Measurements from ENCODE around the gene UBE2V1. TPM values are rescaled to one million over a fixed set of nuclear protein-coding genes. Genes with fewer than 3 reads are reported as not detected.

Gene UBE2V1
- total and polyA plus RNA-seq, 2 donors (not counting 1 experiment from before 2014, with no cell fraction given), result 69.2 to 158 TPM

DNA sequence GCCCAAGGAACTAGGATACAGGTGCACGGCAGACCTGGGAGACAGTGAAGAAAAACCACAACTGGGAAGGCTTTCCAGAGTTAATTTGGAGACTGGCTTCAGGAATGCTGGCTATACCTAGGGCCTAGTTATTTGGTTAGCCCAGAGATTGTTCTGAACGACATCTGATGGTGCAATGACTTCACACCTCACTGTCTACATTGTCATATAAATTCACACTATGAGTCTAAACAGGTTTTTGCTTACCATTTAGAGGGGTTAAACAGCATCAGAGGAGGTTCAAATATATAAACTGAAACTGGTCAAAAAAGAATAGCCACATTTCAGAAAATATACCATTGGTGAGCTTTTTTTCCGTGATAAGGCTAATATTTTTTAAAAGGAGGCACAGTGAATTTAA lies 16.7 kb downstream of the UBE2V1 start:
- intact Hi-C loops (cut with micrococcal nuclease), result no loop called here
- H3K4me1 Mint-ChIP-seq, result peaks cover 20% of the 10 kb centered on the region
- no peak overlapping the region for H3K27ac Mint-ChIP-seq

DNA sequence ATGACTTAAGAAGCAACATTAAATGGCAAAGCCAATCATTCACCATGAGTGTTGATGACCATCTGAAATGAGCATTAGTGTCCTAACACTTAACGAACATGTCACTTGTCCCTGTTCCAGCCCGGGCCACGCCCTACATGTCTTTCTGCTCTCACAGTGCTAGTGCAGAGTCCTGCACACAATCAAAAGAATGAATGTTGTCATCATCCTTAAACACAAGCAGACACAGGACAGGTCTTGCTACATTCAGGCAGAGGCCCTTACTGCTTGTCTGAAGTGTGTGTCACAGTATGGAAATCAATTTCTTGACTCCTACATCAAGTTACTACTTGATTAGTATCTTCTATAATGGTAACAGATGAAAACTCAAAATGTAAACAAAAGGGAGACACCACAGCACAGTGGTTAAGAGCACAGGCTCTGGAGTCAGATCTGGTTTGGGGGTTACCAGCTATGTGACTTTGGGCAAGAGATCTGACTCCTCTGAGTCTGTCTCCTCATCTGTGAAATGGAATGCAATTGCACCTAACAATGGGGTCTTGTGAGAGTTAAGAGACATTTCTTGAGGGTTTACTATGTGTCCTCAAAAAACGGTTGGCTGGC lies 17.4 kb downstream of the UBE2V1 start:
- WGBS (ENCODE audit: insufficient coverage), result 96% methylated on average over 4 of the region's 4 CpGs
- Histone ChIP-seq H3K27me3 (replicated peaks in 1 of 4; ENCODE audit: control extremely low read depth in 1 of 4, control insufficient read depth in 3 of 4, insufficient read depth in 4 of 4, low read length in 3 of 4) (no peaks in the 10 kb centered on the region), H3K36me3 (replicated peaks in 1 of 2; ENCODE audit: control extremely low read depth in 1 of 2, control insufficient read depth in 1 of 2, extremely low read depth in 1 of 2, insufficient read depth in 2 of 2, low read length in 1 of 2) (peaks cover 11 to 51% of the 10 kb centered on the region in 2 experiments), H3K27ac (ENCODE audit: low read length in 2 of 2) (no peak overlapping the region), H3K4me3 (ENCODE audit: control extremely low read depth in 1 of 5, extremely low read depth in 1 of 5, insufficient read depth in 1 of 5, low read depth in 2 of 5, low read length in 4 of 5) (no peak overlapping the region), H3K79me2 (ENCODE audit: control insufficient read depth, insufficient read depth, low read length) (peaks cover 83% of the 10 kb centered on the region), H3K4me2 (replicated peaks; ENCODE audit: low read depth, low read length, poor library complexity, severe bottlenecking) (no peak overlapping the region), H3K9me3 (ENCODE audit: control extremely low read depth in 1 of 3, control insufficient read depth in 2 of 3, insufficient read depth in 1 of 3, low read length in 2 of 3) (no peaks in the 10 kb centered on the region), H3K9ac (ENCODE audit: low read length) (no peak overlapping the region), H4K20me1 (ENCODE audit: control insufficient read depth, insufficient read depth, low read length, poor library complexity, severe bottlenecking) (peaks cover 79% of the 10 kb centered on the region), H2AFZ (ENCODE audit: insufficient read depth, low read depth, low read length, poor library complexity, severe bottlenecking) (no peak overlapping the region), H3K4me1 (ENCODE audit: control insufficient read depth in 2 of 2, insufficient read depth in 2 of 2, low read length in 2 of 2) (no peaks in the 10 kb centered on the region)
- no peak for DNase-seq
- Mint-ChIP-seq H3K27ac (no peak overlapping the region), H3K27me3 (no peaks in the 10 kb centered on the region), H3K4me1 (peaks cover 19% of the 10 kb centered on the region), H3K9me3 (ENCODE audit: insufficient read depth) (no peaks in the 10 kb centered on the region), H3K4me3 (no peak overlapping the region)
- TF ChIP-seq EZH2 (IDR thresholded peaks at IDR 0.05; ENCODE audit: borderline replicate concordance, insufficient read depth, low read depth, low read length, poor library complexity, severe bottlenecking), result no peak
- TF ChIP-seq, protein P1, sequence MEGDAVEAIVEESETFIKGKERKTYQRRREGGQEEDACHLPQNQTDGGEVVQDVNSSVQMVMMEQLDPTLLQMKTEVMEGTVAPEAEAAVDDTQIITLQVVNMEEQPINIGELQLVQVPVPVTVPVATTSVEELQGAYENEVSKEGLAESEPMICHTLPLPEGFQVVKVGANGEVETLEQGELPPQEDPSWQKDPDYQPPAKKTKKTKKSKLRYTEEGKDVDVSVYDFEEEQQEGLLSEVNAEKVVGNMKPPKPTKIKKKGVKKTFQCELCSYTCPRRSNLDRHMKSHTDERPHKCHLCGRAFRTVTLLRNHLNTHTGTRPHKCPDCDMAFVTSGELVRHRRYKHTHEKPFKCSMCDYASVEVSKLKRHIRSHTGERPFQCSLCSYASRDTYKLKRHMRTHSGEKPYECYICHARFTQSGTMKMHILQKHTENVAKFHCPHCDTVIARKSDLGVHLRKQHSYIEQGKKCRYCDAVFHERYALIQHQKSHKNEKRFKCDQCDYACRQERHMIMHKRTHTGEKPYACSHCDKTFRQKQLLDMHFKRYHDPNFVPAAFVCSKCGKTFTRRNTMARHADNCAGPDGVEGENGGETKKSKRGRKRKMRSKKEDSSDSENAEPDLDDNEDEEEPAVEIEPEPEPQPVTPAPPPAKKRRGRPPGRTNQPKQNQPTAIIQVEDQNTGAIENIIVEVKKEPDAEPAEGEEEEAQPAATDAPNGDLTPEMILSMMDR (IDR thresholded peaks at IDR 0.05), result no peak
- ChIA-PET CTCF (interaction anchor here (1.0 to 1.2 kb wide), 2 partner anchors 10 to 116 kb away, joined by 3 to 4 read pairs; no protein-coding TSS in a partner anchor), POLR2A (no interaction called here)
- intact Hi-C loops (cut with micrococcal nuclease), result no loop called here
- ATAC-seq (ENCODE audit: low read depth), result no peak

More for the DNA sequence above, 16.7 kb downstream of the UBE2V1 start:
- H3K27me3 ChIP-seq (replicated peaks in 1 of 4; ENCODE audit: control extremely low read depth in 1 of 4, control insufficient read depth in 3 of 4, insufficient read depth in 4 of 4, low read length in 3 of 4), result no peaks in the 10 kb centered on the region
- no peak overlapping the region for H3K4me3 Mint-ChIP-seq
- H3K9me3 Mint-ChIP-seq (ENCODE audit: insufficient read depth), result no peaks in the 10 kb centered on the region
- DNase-seq, result no peak
- peaks cover 9 to 49% of the 10 kb centered on the region in 2 experiments for H3K36me3 ChIP-seq (replicated peaks in 1 of 2; ENCODE audit: control extremely low read depth in 1 of 2, control insufficient read depth in 1 of 2, extremely low read depth in 1 of 2, insufficient read depth in 2 of 2, low read length in 1 of 2)
- CTCF ChIA-PET, result interaction anchor here (1.0 to 3.8 kb wide), 4 partner anchors 9 to 117 kb away, joined by 3 to 21 read pairs (median 8); no protein-coding TSS in a partner anchor
- no peak for TF ChIP-seq EZH2 (IDR thresholded peaks at IDR 0.05; ENCODE audit: borderline replicate concordance, insufficient read depth, low read depth, low read length, poor library complexity, severe bottlenecking)
- TF ChIP-seq, protein P1 (IDR thresholded peaks at IDR 0.05), result no peak
- POLR2A ChIA-PET, result no interaction called here
- no peak overlapping the region for H3K27ac ChIP-seq (ENCODE audit: low read length in 2 of 2)
- no peak overlapping the region for H3K4me2 ChIP-seq (replicated peaks; ENCODE audit: low read depth, low read length, poor library complexity, severe bottlenecking)
- H3K4me3 ChIP-seq (ENCODE audit: control extremely low read depth in 1 of 5, extremely low read depth in 1 of 5, insufficient read depth in 1 of 5, low read depth in 2 of 5, low read length in 4 of 5), result no peak overlapping the region
- no peak overlapping the region for H2AFZ ChIP-seq (ENCODE audit: insufficient read depth, low read depth, low read length, poor library complexity, severe bottlenecking)
- no peak overlapping the region for H3K9ac ChIP-seq (ENCODE audit: low read length)
- no peaks in the 10 kb centered on the region for H3K4me1 ChIP-seq (ENCODE audit: control insufficient read depth in 2 of 2, insufficient read depth in 2 of 2, low read length in 2 of 2)
- H3K27me3 Mint-ChIP-seq, result no peaks in the 10 kb centered on the region
- peaks cover 81% of the 10 kb centered on the region for H4K20me1 ChIP-seq (ENCODE audit: control insufficient read depth, insufficient read depth, low read length, poor library complexity, severe bottlenecking)
- H3K79me2 ChIP-seq (ENCODE audit: control insufficient read depth, insufficient read depth, low read length), result peaks cover 89% of the 10 kb centered on the region
- 100% methylated on average over 1 of the region's 3 CpGs for WGBS (ENCODE audit: insufficient coverage)
- H3K9me3 ChIP-seq (ENCODE audit: control extremely low read depth in 1 of 3, control insufficient read depth in 2 of 3, insufficient read depth in 1 of 3, low read length in 2 of 3), result no peaks in the 10 kb centered on the region
- no peak for ATAC-seq (ENCODE audit: low read depth)
